Measurements from ENCODE around the gene RHBDD1. TPM values are rescaled to one million over a fixed set of nuclear protein-coding genes. Genes with fewer than 3 reads are reported as not detected.

RHBDD1 gene
- total RNA-seq, result 10 to 100 TPM in 3 of 5 donors, 1 to 10 TPM in 2; 5.4 to 31.6 (median 11.7) TPM
- 1 to 10 TPM; 1.8 to 5.9 (median 4.5) TPM for polyA plus RNA-seq
- long read RNA-seq, donor 1, full-length matches to known transcripts, result 2 of 2 reads
- long read RNA-seq, donor 1, partial matches to known transcripts, result 0 of 2 reads
- long read RNA-seq, donor 1, other reads (novel, unspliced or antisense), result 0 of 2 reads
- long read RNA-seq, donor 2, full-length matches to known transcripts, result 1 of 1 reads
- long read RNA-seq, donor 2, partial matches to known transcripts, result 0 of 1 reads
- long read RNA-seq, donor 2, other reads (novel, unspliced or antisense), result 0 of 1 reads
- long read RNA-seq, donor 3, result 0 reads
- long read RNA-seq, donor 4, result 0 reads
- long read RNA-seq, donor 5, partial matches to known transcripts, result 0 of 1 reads
- long read RNA-seq, donor 5, other reads (novel, unspliced or antisense), result 0 of 1 reads
- long read RNA-seq, donor 6, result 0 reads
- long read RNA-seq, donor 7, full-length matches to known transcripts, result 1 of 1 reads
- long read RNA-seq, donor 7, partial matches to known transcripts, result 0 of 1 reads
- long read RNA-seq, donor 7, other reads (novel, unspliced or antisense), result 0 of 1 reads
- long read RNA-seq, donor 8, full-length matches to known transcripts, result 3 of 3 reads
- long read RNA-seq, donor 8, partial matches to known transcripts, result 0 of 3 reads
- long read RNA-seq, donor 8, other reads (novel, unspliced or antisense), result 0 of 3 reads
- long read RNA-seq, donor 9, full-length matches to known transcripts, result 2 of 2 reads
- long read RNA-seq, donor 9, partial matches to known transcripts, result 0 of 2 reads
- long read RNA-seq, donor 9, other reads (novel, unspliced or antisense), result 0 of 2 reads
- long read RNA-seq, donor 10, partial matches to known transcripts, result 0 of 1 reads
- long read RNA-seq, donor 10, other reads (novel, unspliced or antisense), result 0 of 1 reads

- Histone ChIP-seq H3K27me3 (no peaks in the 10 kb centered on the region), H3K27ac (peak within 1 kb of the TSS; percentile 97 to 100 (median 99)), H3K4me1 (peaks cover 12 to 47% (median 33%) of the 10 kb centered on the region in 4 donors), H3K4me3 (peak within 1 kb of the TSS; percentile 58 to 84 (median 66)), H3K36me3 (peaks cover 0 to 4% (median 0%) of the 10 kb centered on the region in 4 donors), H3K9me3 (no peaks in the 10 kb centered on the region)
- WGBS, 5 donors, result 0 to 1% (median 0%) methylated on average over 30 to 75 of the region's 75 CpGs
- TF ChIP-seq EP300 (IDR thresholded peaks at IDR 0.05) (no peak), POLR2A (IDR thresholded peaks at IDR 0.05) (peak in 2 of 4 donors; percentile 69 to 90), POLR2AphosphoS5 (IDR thresholded peaks at IDR 0.05) (peak; percentile 93 to 98 (median 96)), CTCF (IDR thresholded peaks at IDR 0.05) (no peak)
- intact Hi-C loops (cut with DNase I; ENCODE audit: low total_unique reads), result no loop called here
- DNase-seq, result peak; percentile 96 to 98
Measured at GRCh38 chr2:226835796-226836547, at the start of gene RHBDD1. Gene RHBDD1 (plus strand): TSS chr2:226836054. CDS start chr2:226864694, 28,640 bp downstream.

DNA sequence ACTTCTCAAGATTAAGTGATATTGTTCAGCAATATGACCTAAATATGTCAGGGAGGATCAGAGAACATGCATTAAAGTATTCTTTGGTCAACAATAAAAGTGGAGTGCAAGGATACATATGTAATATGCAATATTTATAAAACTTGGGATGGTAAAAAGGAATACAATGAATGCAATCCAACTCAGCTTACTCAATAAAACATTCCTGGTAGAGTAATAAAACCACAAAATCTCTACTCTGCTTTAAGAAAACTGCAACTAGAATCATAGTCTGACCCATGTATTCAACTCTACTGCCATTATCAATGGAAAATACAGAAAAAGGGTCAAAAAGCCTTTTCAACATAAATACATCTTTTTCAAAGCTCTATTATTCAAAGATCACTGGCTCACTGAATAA is 47.8 kb upstream of the RHBDD1 start:
- no peak for TF ChIP-seq POLR2AphosphoS5 (IDR thresholded peaks at IDR 0.05)
- TF ChIP-seq CTCF (IDR thresholded peaks at IDR 0.05), result no peak
- TF ChIP-seq EP300 (IDR thresholded peaks at IDR 0.05), result no peak
- TF ChIP-seq POLR2A (IDR thresholded peaks at IDR 0.05), result no peak
- DNase-seq, result no peak
- Histone ChIP-seq H3K27me3 (no peaks in the 10 kb centered on the region), H3K9me3 (no peaks in the 10 kb centered on the region), H3K36me3 (peaks cover 0 to 4% (median 0%) of the 10 kb centered on the region in 4 donors), H3K4me1 (peaks cover 4 to 46% (median 27%) of the 10 kb centered on the region in 4 donors), H3K27ac (no peak overlapping the region), H3K4me3 (no peak overlapping the region)
- intact Hi-C loops (cut with DNase I; ENCODE audit: low total_unique reads), result no loop called here

DNA sequence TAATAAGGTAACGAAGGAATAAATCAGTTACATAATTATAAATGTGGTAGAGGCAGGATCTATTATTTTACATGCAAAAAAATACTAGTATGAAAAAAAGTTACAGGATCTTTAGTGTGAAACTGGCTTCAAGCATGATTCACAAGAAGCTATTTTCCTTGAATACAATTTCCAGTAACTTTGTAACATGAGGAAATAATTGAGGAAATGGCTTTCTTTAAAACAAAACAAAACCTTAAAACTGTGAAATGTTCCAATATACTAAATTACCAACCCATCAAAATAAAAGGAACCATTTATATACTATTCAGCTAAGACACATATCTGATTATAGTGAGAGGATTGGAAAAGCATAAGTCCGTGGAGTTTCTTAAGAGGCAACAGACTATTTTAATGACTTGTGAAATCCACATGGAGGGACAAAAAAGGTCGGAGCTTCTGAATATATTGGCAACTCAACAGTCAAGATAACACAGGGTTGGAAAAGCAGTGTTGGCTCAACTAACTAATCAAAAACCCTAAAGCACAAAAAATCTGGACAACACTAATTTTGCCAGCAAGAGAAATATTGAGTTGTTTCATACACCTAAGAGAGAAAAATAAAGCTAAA is 46.9 kb upstream of the RHBDD1 start:
- no peak overlapping the region for H3K4me3 ChIP-seq
- DNase-seq, result no peak
- no peaks in the 10 kb centered on the region for H3K9me3 ChIP-seq
- peaks cover 4 to 53% (median 32%) of the 10 kb centered on the region in 4 donors for H3K4me1 ChIP-seq
- intact Hi-C loops (cut with DNase I; ENCODE audit: low total_unique reads), result no loop called here
- no peak for TF ChIP-seq POLR2A (IDR thresholded peaks at IDR 0.05)
- TF ChIP-seq POLR2AphosphoS5 (IDR thresholded peaks at IDR 0.05), result no peak
- no peak for TF ChIP-seq CTCF (IDR thresholded peaks at IDR 0.05)
- TF ChIP-seq EP300 (IDR thresholded peaks at IDR 0.05), result no peak
- WGBS, 5 donors, result 46 to 68% (median 52%) methylated on average over 3 of the region's 3 CpGs
- no peaks in the 10 kb centered on the region for H3K27me3 ChIP-seq
- peak overlapping the region in 2 of 5 donors; percentile 29 to 52 for H3K27ac ChIP-seq
- H3K36me3 ChIP-seq, result peaks cover 0 to 4% (median 0%) of the 10 kb centered on the region in 4 donors

All from stomach (tissue), 19 donors.